Measurements from ENCODE around the gene LARP6.
"Not testable (repeated sequence)": the region's sequence is repeated elsewhere in the genome, so short reads cannot be mapped to it uniquely, and the experiment has no call there.

LARP6 gene

GRCh38 chr15:70867911-70868467, 14.0 kb upstream of the LARP6 start:
- peaks cover 6% of the 10 kb centered on the region for H3K27me3 Mint-ChIP-seq
- no peaks in the 10 kb centered on the region for H3K9me3 Mint-ChIP-seq
- no peak overlapping the region for H3K27ac Mint-ChIP-seq
- H3K4me1 Mint-ChIP-seq = no peaks in the 10 kb centered on the region
- H3K36me3 Mint-ChIP-seq = no peaks in the 10 kb centered on the region
- H3K4me3 Mint-ChIP-seq = no peak overlapping the region

- H3K27me3 Mint-ChIP-seq = peaks cover 4% of the 10 kb centered on the region
- no peaks in the 10 kb centered on the region for H3K9me3 Mint-ChIP-seq
- no peaks in the 10 kb centered on the region for H3K36me3 Mint-ChIP-seq
- no peaks in the 10 kb centered on the region for H3K4me1 Mint-ChIP-seq
- no peak overlapping the region for H3K4me3 Mint-ChIP-seq
- H3K27ac Mint-ChIP-seq = no peak overlapping the region
Measured at GRCh38 chr15:70866982-70867641, 13.2 kb upstream of the LARP6 start.

GRCh38 chr15:70863450-70864218, 9.7 kb upstream of the LARP6 start:
- Mint-ChIP-seq H3K4me3 (no peak overlapping the region), H3K4me1 (no peaks in the 10 kb centered on the region), H3K9me3 (no peaks in the 10 kb centered on the region), H3K27ac (no peak overlapping the region), H3K36me3 (no peaks in the 10 kb centered on the region), H3K27me3 (peaks cover 7% of the 10 kb centered on the region)

- no peaks in the 10 kb centered on the region for H3K36me3 Mint-ChIP-seq
- H3K27me3 Mint-ChIP-seq = peaks cover 13% of the 10 kb centered on the region
Measured at GRCh38 chr15:70859998-70860397, 6.0 kb upstream of the LARP6 start.

GRCh38 chr15:70859322-70859908, 5.5 kb upstream of the LARP6 start:
- no peaks in the 10 kb centered on the region for H3K36me3 Mint-ChIP-seq
- no peak overlapping the region for H3K4me3 Mint-ChIP-seq
- peaks cover 3% of the 10 kb centered on the region for H3K4me1 Mint-ChIP-seq
- no peaks in the 10 kb centered on the region for H3K9me3 Mint-ChIP-seq
- H3K27ac Mint-ChIP-seq = no peak overlapping the region
- peaks cover 17% of the 10 kb centered on the region for H3K27me3 Mint-ChIP-seq

More at GRCh38 chr15:70859998-70860397, 6.0 kb upstream of the LARP6 start:
- Mint-ChIP-seq H3K9me3 (no peaks in the 10 kb centered on the region), H3K4me3 (no peak overlapping the region), H3K4me1 (no peaks in the 10 kb centered on the region), H3K27ac (no peak overlapping the region)

- not testable (repeated sequence) for H3K4me3 Mint-ChIP-seq, H3K27ac Mint-ChIP-seq, H3K36me3 Mint-ChIP-seq, H3K9me3 Mint-ChIP-seq, H3K4me1 Mint-ChIP-seq
- peaks cover 18% of the 10 kb centered on the region for H3K27me3 Mint-ChIP-seq
Measured at GRCh38 chr15:70858614-70859321, 4.8 kb upstream of the LARP6 start.

- H3K27me3 Mint-ChIP-seq = peaks cover 25% of the 10 kb centered on the region
- H3K4me1 Mint-ChIP-seq = peaks cover 4% of the 10 kb centered on the region
- H3K27ac Mint-ChIP-seq = no peak overlapping the region
- H3K9me3 Mint-ChIP-seq = no peaks in the 10 kb centered on the region
- H3K4me3 Mint-ChIP-seq = no peak overlapping the region
- no peaks in the 10 kb centered on the region for H3K36me3 Mint-ChIP-seq
Measured at GRCh38 chr15:70857562-70858285, 3.8 kb upstream of the LARP6 start.

- H3K9me3 Mint-ChIP-seq = no peaks in the 10 kb centered on the region
- no peak overlapping the region for H3K27ac Mint-ChIP-seq
- H3K4me1 Mint-ChIP-seq = peaks cover 4% of the 10 kb centered on the region
- no peaks in the 10 kb centered on the region for H3K36me3 Mint-ChIP-seq
- H3K4me3 Mint-ChIP-seq = no peak overlapping the region
- H3K27me3 Mint-ChIP-seq = peaks cover 29% of the 10 kb centered on the region
Measured at GRCh38 chr15:70856884-70857561, 3.1 kb upstream of the LARP6 start.

GRCh38 chr15:70856177-70856883, 2.4 kb upstream of the LARP6 start:
- no peak overlapping the region for H3K4me3 Mint-ChIP-seq
- H3K27ac Mint-ChIP-seq = no peak overlapping the region
- no peaks in the 10 kb centered on the region for H3K36me3 Mint-ChIP-seq
- H3K27me3 Mint-ChIP-seq = peaks cover 33% of the 10 kb centered on the region
- peaks cover 4% of the 10 kb centered on the region for H3K4me1 Mint-ChIP-seq
- H3K9me3 Mint-ChIP-seq = no peaks in the 10 kb centered on the region

- Mint-ChIP-seq H3K4me3 (no peak overlapping the region), H3K4me1 (peaks cover 4% of the 10 kb centered on the region), H3K36me3 (no peaks in the 10 kb centered on the region), H3K9me3 (no peaks in the 10 kb centered on the region), H3K27ac (no peak overlapping the region), H3K27me3 (peaks cover 37% of the 10 kb centered on the region)
Measured at GRCh38 chr15:70855764-70856163, 1.8 kb upstream of the LARP6 start.

GRCh38 chr15:70854666-70854976, 664 bp upstream of the LARP6 start:
- H3K9me3 Mint-ChIP-seq = no peaks in the 10 kb centered on the region
- no peaks in the 10 kb centered on the region for H3K36me3 Mint-ChIP-seq
- H3K27ac Mint-ChIP-seq = no peak overlapping the region
- peak overlapping the region; percentile 89 for H3K4me3 Mint-ChIP-seq
- H3K27me3 Mint-ChIP-seq = peaks cover 45% of the 10 kb centered on the region
- peaks cover 4% of the 10 kb centered on the region for H3K4me1 Mint-ChIP-seq

GRCh38 chr15:70853318-70853972, 512 bp downstream of the LARP6 start:
- H3K27me3 Mint-ChIP-seq = peaks cover 44% of the 10 kb centered on the region

GRCh38 chr15:70852501-70853317, 1.2 kb downstream of the LARP6 start:
- peaks cover 47% of the 10 kb centered on the region for H3K27me3 Mint-ChIP-seq
- no peaks in the 10 kb centered on the region for H3K36me3 Mint-ChIP-seq
- H3K9me3 Mint-ChIP-seq = no peaks in the 10 kb centered on the region
- no peak overlapping the region for H3K27ac Mint-ChIP-seq
- peak overlapping the region; percentile 69 for H3K4me3 Mint-ChIP-seq
- H3K4me1 Mint-ChIP-seq = peaks cover 4% of the 10 kb centered on the region

More at GRCh38 chr15:70853318-70853972, 512 bp downstream of the LARP6 start:
- no peaks in the 10 kb centered on the region for H3K9me3 Mint-ChIP-seq
- H3K4me3 Mint-ChIP-seq = peak overlapping the region; percentile 69
- H3K36me3 Mint-ChIP-seq = no peaks in the 10 kb centered on the region
- peaks cover 4% of the 10 kb centered on the region for H3K4me1 Mint-ChIP-seq
- H3K27ac Mint-ChIP-seq = no peak overlapping the region
